Fibroblast of skin of right biceps (primary cell): ENCODE results near the gene SLC7A8.

Source experiments
- DNase-seq: peaks from one replicate; pipeline ENCODE4 v3.0.0-alpha.2; 2013

The SLC7A8 gene

DNA sequence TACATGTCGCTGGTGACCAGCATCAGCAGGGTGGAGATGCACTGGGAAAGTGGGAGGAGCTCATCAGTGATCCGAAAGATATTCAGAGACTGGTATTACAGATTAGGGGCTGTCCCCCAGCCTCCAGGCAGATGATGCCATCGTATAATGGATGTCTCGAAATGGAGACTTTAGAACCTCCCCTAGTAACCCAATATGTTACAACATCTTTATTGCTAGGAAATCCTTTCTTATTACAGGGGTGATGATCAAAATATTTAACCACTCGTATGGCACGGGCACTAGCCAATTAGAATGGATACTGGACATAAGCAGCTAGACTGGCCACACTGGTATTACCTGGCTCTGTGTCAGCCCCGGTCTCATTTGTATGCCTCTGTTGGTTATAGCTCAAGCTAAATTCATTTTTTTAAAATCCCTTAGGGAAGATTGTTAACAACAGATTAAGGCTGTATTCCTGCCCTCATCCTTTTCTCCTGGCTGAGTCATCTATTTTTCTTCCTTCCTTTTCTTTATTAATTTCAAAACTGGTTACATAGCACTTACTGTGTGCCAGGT, 53.6 kb downstream of the SLC7A8 start:
- no peak for DNase-seq

DNA sequence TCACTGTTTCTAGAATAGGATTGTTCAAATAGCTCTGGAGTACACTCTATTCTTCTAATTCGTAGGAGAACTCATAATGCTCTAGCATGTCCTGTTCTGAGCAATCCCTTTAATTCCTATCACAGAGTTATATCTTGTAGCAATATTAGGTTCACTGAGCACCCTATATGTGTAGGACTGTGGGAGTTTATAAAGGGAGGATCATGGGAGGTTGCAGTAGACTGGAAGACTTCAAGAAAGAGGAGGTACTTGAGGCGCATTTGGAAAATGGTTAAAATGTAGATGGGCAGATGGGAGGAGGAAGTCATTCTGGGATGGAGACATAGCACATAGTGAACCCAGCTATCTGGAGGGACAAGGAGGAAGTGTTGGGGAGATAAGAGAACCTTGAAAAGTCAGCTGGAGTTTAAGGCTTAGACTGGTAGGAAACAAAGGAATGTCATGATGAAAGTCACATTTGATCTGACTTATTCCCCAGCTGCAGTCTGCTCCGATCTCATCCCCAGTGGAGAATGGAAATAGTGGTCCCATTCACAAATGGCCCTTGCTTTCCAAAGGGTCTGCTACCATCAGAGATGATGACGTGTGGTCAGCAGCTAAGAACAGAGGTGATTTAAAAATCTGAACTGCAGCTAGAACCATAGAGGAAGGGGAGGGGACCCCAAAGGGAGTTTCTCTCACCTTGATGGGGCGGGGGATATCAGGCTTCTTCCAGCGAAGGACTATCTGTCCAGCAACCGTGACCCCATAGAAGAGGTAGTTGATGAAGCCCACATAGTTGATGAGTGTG, 54.3 kb downstream of the SLC7A8 start:
- no peak for DNase-seq

DNA sequence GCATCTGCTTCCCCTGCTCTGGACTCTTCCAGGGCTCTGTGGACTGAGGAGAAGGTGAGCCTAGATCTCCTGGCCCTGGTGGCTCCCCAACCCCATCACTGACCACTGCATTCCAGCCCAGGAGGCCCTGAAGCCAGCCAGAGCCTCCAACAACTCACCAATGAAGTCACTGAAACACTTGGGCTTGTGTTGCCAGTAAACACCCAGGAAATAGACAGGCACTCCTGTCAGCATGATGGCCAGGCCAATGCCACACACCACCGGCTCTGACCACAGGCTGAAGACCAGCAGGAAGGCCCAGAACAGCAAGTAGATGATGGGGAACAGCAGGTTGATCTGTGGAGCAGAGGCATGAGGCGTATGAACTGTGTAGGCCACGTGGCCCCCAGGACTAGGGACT, 55.6 kb downstream of the SLC7A8 start:
- no peak for DNase-seq

DNA sequence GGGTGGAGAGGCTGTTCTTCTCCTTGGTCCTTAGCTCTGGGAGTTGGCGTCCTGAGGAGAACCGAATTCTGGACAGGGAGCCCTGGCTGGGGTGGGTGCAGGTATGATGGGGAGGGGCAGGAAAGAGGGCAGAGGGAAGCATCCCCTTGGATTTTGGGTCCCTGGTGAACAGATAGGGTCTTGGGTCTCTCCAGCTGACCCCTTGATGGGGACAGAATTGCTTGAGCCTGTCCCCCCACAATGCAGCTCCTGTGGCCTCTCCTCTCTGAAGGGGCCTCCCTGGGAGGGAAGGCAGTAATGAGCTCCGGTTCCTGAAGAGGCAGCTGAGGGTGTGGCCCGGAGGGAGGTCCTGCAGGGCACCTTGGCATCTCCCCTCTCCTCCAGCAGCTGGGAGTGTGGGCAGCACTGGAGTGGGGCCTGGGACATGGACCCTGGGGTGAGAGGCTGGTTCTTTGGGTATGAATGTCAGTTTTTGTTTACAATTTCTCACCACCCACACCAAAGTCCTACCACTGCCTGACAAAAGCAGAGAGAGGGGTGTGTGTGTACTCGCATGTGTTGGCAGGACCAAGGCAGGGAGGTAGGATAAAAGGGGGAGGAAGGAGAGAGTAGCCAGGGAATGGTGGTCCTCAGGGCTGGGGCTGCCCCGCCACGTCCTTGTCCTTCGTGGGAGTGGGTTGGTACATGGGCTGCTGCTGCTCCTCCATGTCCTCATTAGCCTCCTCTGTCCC, 56.7 kb downstream of the SLC7A8 start:
- DNase-seq = no peak

DNA sequence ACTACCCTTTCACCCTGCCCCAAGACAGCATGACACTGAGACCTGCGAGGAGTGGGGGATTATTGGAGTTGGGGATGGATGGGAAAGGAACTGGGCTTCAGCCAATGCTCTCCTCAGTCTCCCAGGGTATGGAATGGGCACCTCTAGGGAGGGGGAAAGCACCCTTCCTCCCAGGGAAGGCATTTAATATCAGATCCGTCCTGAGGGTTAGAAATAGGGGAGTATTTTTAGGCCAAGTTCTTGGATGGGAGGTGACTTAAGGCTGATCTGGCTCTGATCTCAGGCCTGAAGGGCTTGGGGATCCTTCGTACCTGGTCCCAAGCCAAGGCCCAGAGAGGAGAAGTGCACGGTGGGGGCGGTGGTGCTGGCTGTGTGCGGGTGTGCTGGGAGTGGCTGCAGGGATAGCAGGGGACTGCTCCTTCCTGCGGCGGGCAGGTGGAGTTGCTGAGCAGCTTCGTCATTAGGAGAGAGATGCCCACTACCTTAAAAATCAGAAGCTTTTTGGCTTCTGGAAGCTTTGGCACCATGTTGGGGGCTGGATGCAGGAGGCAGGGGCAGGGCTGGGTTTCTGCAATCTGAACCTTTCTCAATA, 57.4 kb downstream of the SLC7A8 start:
- no peak for DNase-seq

DNA sequence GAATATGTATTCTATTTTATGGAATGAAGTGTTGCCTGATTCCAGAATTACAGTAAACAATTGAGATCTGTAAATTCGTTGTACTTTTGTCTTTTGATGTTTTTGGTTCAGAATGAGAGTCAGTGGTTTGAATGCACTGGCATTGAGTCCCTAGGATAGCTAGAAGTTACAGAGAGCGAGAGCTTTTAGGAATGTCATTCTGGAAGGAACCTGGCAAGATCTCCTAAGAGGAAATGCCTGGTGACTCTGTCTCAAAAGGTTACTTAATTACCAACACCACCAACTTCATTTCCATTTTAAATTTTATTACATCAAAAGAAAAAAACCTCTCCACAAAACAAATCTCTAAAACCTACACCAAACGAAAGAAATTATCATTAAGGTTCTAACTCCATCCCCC, 58.4 kb downstream of the SLC7A8 start:
- no peak for DNase-seq

DNA sequence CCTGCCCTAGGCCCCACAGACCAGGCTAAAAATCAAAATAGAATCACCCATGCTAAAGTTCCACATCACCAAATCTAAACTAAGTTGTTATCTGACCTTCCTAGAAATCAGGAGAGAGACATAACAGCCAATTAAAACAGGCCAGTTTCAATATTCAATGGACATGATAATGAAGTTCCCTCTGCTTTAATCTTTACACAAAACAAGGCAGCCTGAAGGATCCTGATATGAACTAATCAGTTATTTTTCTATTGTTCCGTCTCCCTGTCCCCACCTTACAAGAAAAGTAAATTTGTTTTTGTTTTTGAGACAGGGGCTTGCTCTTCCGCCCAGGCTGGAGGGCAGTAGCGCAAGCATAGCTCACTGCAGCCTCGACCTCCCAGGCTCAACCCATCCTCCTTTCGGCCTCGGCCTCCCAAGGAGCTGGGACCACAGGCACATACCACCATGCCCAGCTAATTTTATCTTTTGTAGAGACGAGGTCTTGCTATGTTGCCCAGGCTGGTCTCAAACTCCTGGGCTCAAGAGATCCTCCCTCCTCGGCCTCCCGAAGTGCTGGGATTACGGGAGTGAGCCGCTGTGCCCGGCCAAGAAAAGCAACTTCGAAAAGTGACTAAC, 59.0 kb downstream of the SLC7A8 start:
- no peak for DNase-seq

DNA sequence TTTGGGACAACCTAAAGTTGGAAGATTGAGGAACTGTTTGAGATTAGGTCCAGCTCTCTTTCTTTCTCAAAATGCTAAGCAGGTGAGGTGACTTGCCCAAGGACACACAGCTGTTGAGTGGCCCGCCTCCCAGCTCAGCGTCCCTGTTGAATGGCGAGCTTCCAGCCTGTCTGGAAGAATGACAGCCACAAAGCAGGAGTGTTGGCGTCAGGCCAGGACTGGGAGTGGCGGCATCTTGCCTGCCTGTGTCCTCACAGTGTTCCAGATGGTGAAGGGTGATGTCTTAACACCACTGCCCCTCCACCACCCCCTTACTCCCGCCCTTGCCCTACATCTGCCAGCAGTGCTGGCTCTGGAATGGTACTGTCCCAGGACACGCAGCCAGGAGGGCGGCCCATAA, 60.0 kb downstream of the SLC7A8 start:
- DNase-seq = no peak

DNA sequence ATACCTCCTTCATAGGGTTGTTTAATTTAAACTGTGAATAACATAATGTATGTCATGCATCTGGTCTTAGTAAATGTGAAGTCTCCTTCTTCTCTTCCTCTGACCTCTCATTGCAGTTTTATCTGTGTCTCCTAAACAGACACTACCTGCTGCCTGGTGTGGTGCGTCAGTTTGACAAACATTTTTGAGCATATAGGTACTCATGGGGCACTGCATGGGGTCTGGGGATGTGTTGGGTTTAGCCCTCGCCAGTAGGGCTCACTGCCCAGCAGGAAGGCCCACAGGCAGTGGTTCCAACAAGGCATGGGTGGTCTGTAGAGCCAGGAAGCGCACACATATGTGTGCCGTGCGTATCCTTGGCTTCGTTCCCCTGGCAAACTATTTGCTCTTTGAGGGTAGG, 61.4 kb downstream of the SLC7A8 start:
- no peak for DNase-seq

DNA sequence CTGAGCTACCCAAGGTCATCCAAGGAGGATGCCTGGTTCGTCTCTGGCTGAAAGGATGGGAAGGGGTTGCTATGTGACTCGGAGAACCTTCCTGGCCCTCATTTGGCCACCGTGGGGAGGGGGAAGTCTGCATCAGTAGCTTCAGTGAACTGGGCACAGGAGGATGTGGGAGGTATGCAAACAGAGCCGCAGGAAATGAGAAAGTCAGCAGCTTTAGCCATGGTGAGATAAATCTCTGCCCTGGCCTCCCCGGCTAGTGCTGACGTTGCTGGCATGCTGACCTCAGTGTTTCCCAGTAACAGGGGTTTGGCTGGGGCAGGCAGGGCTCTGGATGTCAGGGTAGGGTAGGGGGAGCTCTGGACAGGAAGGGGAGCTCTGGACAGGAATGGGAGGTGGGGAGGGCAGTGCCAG, 62.1 kb downstream of the SLC7A8 start:
- DNase-seq = peak; percentile 19

DNA sequence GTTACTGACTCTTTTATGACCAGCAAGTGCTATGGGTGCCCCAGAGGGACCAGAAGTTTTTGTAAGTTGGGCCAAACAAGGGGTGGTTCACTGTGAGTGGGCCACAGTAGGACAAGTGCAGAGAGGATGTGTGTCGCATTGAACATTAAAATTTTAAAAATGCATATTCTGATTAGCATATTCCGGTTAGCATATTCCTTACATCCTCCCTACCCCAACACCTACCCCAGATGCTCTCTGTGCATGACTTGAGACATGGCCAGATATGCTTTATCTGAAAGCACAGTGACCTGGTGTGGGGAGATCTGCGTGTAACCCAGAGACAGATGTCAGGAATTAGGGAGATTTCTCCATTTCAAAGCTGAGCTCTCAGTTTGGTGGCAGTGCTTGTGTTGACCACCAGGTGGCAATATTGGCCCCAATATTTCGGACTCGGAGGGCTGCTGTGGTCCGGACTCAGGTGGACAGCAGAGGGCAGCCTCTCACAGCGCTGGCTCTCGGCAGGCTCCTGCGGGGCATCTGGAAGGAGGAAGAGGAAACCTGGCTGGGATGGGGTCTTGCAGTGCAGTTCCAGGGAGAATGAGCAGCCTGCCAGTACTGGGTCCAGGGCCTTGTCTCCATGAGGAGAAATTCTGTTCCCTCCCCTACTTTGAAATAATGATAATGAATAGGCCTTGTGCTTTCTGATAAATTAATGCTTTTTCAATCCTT, 62.8 kb downstream of the SLC7A8 start:
- DNase-seq = peak; percentile 82

DNA sequence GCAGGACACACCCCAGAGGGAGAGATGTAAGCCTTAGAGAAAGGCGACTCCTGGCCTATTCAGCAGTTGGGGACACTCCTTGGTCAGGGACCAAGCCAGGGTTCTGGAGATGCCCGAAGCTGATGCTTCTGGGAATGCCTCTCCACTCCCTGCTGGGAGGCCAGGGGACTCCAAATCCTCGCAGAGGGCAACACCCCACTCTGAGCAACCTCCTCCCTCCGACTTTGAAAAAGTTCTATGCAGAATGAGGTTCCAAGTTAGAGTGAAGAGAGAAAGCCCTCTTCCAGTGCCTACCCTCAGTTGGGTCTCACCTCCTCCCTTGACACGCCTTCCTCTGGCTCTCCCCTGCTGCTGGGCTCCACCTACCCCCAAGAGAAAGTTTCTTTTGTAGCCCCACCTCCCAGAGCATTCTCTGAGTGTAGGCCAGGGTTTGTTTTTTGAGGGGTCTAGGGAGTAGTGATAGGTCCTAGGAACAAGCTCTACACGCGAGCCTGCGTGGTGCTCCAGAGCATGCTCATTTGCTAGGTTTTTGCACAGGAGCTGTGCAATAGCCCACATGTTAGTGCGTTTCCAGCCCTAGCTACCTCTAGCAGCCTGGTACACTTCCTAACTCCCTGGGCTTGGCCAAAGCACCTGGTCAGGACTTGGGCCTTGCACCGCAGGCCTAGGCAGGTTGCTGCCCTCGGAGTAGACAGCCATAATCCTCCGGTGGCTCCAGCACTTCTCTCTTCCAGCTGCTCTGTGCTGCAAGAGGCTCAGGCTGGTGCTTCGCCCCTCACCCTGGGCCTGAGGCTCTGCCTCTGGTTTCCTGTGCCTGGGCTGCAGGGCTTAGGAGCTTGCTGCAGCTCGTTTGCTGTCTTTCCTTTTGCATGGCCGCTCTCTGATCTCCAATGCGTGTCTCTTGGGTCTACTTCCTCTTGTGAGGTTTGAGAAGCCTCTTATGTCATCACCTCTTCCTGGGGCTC, 63.8 kb downstream of the SLC7A8 start:
- no peak for DNase-seq

DNA sequence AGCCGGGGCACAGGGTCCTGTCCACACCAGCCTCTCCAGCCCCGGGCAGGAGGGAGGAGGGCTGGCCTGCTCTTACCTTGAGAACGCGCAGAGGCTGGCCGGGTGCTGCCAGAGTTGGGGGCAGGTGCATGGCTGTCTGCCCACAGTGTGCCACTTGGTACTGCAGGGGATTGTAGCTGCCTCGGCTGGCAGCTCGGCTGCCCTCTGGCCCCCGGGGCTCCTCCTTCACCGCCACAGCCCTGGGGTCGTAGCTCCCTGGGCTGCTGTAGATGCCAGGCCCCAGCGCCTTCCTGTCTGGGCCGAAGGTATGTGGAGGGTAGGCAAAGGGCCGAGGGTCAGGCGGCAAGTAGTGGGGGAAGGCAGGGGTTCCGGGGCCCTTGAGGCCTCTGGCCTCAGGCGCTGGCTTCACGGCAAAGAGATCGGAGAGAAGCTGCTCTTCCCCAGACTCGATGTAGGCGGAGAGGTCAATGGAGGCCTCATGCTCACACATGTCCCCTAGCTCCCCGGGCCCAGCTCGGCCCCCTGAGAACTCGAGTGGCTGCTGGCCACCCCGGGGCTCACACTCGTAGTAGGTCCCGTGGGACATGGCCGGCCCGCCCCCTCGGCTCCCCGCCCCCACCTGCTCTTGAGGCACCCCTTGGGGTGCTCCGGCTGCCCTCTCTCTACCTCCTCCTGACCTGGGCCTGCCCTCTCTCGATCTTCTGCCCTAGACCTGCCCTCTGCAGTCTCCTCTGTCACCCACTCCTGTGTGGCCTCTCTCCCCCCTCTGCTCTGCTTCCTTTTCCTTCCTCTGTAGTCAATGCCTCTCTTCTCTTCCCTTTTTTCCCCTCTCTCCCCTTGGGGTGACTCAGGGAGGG, 64.7 kb downstream of the SLC7A8 start, which contains the start of gene CEBPE:
Gene CEBPE, minus strand, starts transcription at position 750 of the 857 bp plus-strand sequence. Its CDS starts 164 bp downstream, at position 586.
- DNase-seq = no peak

DNA sequence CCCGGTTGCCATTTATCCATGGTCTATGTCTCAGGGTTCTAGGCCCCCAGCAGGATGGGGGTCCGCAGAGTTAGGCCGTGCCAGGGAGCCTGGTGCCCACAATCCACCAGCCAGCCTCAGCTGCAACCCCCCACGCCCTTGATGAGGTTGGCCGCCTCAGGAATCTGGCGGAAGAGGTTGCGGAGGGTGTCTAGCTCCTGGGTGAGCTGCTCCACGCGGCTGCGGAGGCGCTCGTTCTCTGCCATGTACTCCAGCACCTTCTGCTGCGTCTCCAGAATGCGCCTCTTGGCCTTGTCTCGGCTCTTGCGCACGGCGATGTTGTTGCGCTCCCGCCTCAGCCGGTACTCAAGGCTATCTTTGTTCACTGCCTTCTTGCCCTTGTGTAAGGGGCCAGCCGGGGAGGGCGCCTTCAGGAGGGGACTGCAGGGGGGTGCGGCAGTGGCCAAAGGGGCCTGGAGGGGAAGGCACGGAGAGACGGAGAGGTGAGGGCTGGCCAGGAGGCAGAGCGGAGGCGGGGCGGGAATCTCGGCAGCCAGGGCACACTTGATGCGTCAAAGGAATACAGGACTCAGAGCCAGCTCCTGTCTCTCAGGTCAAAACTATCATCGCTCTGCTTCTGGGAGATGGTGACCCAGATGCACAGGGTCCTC, 66.0 kb downstream of the SLC7A8 start:
- no peak for DNase-seq

DNA sequence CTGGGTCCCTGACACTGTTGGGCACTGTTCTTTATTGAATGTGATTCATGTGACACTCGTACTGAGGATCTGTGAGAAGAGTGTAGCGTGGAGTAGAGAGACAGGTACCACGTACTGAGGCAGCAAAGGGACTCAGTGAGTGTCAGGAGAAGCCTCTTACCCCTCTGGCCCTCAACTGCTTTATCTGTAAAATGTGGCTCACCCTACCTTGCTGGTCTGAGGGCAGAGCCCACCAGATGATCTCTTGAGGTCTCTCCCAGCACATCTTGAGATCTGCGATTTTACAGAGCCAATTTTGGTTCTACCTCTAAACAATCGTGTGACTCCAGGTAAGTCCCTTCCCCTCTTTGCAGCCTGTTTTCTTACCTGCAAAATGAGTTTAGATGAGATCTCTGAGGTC, 67.5 kb downstream of the SLC7A8 start:
- DNase-seq = no peak

DNA sequence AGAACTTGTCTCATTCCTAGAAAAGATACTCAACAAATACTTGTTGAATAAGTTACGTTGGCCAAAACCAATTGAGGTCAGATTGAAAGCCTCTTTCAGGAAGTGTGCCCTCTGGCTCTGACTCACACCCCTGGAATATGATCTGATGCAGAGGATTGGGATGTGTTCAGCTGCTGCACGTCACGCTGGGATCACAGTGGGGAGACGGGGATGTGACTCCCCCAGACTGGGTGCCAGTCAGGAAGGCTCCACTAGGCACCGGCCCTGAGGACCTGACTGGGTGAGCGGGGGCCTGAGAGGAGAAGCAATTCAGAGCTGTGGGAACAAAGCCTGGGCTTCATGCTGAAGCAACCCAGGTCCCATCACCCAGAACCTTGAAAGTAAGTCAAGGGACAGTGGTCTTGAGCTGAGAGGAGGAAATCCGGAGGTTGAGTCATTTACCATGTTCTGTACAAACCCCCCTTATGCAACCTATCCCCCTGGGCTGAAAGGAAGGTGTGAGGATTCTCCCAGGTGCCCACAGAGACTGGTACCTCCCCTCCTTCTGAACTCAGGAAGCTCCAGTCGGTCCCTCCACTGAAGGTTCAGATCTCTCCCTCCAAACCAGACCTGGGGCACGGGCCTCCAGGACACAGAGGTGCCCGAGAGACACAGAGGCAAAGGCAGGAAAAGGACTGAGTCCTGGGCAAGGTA, 68.3 kb downstream of the SLC7A8 start:
- DNase-seq = peak; percentile 97

DNA sequence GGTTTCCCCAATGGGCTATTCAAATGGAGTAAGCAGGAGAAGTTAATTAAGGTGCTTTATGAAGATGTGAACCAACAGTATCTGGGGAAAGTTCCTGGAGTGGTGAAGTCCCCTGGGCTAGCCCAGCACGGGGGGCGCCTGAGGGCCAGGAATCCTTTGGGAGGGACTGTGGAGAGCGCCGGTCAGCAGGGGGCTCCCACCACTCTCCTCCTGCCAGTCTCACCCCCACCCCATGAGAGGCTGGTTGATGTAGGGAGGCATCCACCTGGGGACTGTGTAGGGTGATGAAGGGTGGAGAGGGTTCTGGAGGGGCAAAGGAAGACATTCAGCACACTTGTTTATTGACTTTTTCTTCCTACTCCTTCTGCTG, 68.8 kb downstream of the SLC7A8 start:
- DNase-seq = no peak

DNA sequence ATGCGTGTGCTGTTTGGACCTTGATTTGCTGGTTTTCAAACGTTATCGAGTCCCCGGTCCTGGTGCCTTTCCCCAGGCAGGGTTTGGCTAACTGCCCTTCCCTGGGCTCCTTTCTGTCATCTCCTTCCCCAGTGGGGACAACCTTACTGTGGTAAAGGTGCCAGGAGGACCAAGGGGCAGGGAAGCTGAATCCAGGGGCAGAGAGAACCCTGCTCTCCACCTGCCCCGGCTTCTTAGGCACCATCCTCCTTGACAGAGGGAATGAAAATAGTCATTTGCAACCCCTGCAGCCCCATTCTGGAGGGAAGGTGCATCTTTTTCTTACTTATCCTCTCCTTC, 69.4 kb downstream of the SLC7A8 start:
- DNase-seq = no peak

DNA sequence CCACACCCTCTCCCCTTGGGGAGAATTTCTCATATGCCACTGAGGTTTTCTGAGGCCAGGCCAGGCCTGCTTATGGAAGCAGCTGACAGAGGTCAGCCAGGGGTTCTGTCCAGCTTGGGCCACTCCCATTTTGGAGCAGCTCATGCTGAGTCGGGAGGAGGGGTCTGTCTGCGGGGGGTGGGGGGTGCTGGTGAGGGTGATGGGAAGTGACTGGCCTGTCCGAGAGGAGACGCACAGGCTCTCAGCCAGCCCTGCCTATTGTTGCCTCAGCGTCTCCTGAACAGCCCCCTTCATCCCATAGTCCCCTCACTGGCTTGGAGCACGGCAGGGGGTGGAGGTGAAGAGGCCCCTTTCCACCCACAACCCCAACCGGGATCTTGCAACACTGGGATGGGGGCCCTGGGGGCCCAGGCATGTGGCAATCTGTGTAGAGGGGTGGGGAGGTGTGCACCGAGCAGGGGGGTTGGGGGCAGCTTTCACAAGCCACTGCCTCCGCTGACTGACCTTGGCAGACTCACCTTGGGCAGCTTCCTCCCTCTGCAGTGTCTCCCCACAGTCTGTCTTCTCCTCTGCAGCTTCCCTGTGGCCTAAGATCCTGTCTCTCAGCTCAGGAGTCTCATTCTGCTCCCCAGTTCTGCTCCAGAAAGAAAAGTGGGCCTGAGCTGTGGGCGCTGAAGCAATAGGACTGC, 69.9 kb downstream of the SLC7A8 start:
- no peak for DNase-seq
